CD4-positive, alpha-beta T cell treated with Interleukin-4 for 1 hour (primary cell): ENCODE data around the gene IL32.
"Not testable (repeated sequence)": the region's sequence is repeated elsewhere in the genome, so short reads cannot be mapped to it uniquely, and the experiment has no call there.

ENCODE experiments used
- DNase-seq, 2 donors: peaks; one replicate each; pipeline ENCODE4 v3.0.0-alpha.2; 2020 to 2022

IL32 gene

GRCh38 chr16:3072148-3072547, 6.7 kb downstream of the IL32 start:
- peak in 1 of 2 donors; percentile 53 for DNase-seq

- DNase-seq = peak in 1 of 2 donors; percentile 62
These were observed 7.3 kb downstream of the IL32 start for GRCh38 chr16:3072576-3073263.

GRCh38 chr16:3073448-3073847, 8.0 kb downstream of the IL32 start:
- DNase-seq = no peak

- peak; percentile 85 to 90 for DNase-seq
These were observed 9.6 kb downstream of the IL32 start for GRCh38 chr16:3074860-3075522.

- DNase-seq = no peak
These were observed 10.1 kb downstream of the IL32 start for GRCh38 chr16:3075523-3075915.

- not testable (repeated sequence) for DNase-seq
These were observed 10.5 kb downstream of the IL32 start for GRCh38 chr16:3075946-3076345.

GRCh38 chr16:3076577-3076976, 11.1 kb downstream of the IL32 start:
- no peak for DNase-seq

GRCh38 chr16:3080024-3080423, 14.6 kb downstream of the IL32 start:
- no peak for DNase-seq

- DNase-seq = not testable (repeated sequence)
These were observed 16.5 kb downstream of the IL32 start for GRCh38 chr16:3081957-3082356.

GRCh38 chr16:3083408-3083807, 18.0 kb downstream of the IL32 start:
- not testable (repeated sequence) for DNase-seq

GRCh38 chr16:3084491-3084890, 19.1 kb downstream of the IL32 start:
- DNase-seq = no peak

GRCh38 chr16:3084969-3085670, 19.7 kb downstream of the IL32 start:
- DNase-seq = no peak

- no peak for DNase-seq
These were observed 20.6 kb downstream of the IL32 start for GRCh38 chr16:3085868-3086595.

GRCh38 chr16:3086596-3087242, 21.3 kb downstream of the IL32 start:
- no peak for DNase-seq

- no peak for DNase-seq
These were observed 22.1 kb downstream of the IL32 start for GRCh38 chr16:3087243-3088235.

GRCh38 chr16:3088450-3088849, 23.0 kb downstream of the IL32 start:
- no peak for DNase-seq

- no peak for DNase-seq
These were observed 23.7 kb downstream of the IL32 start for GRCh38 chr16:3088925-3089716.

GRCh38 chr16:3089717-3090592, 24.5 kb downstream of the IL32 start:
- no peak for DNase-seq

GRCh38 chr16:3091551-3091950, 26.1 kb downstream of the IL32 start:
- DNase-seq = no peak
